Fibroblast of lung (primary cell): ENCODE results near the gene ZNF697. TPM values are rescaled to one million over a fixed set of nuclear protein-coding genes. Genes with fewer than 3 reads are reported as not detected.

ENCODE experiments used
- DNase-seq, 2 donors: peaks; one replicate each; pipeline versions ENCODE4 v3.0.0 to v3.0.0-alpha.2; 2010; ENCODE audit warnings: low read depth in 2 of 2
- H2AFZ ChIP-seq: 2 replicates; pipeline ENCODE4 v1.5.1; 2012; ENCODE audit warnings: low read length, control low read depth, inconsistent platforms
- H3K27ac ChIP-seq: 2 replicates; pipeline ENCODE4 v1.5.1; 2011; ENCODE audit warnings: low read length, control low read depth; ENCODE audit not compliant: insufficient read depth
- H3K27me3 ChIP-seq: 2 replicates; pipeline ENCODE4 v1.5.1; 2011; ENCODE audit warnings: mild to moderate bottlenecking, low read length; ENCODE audit not compliant: control insufficient read depth, insufficient read depth
- H3K36me3 ChIP-seq: 2 replicates; pipeline ENCODE4 v1.5.1; 2011; ENCODE audit warnings: low read length; ENCODE audit not compliant: control insufficient read depth, insufficient read depth
- H3K4me1 ChIP-seq: 2 replicates; pipeline ENCODE4 v1.5.1; 2011; ENCODE audit warnings: low read length; ENCODE audit not compliant: control insufficient read depth, insufficient read depth; ENCODE audit errors: extremely low read depth
- H3K4me2 ChIP-seq: 2 replicates; pipeline ENCODE4 v1.5.1; 2011; ENCODE audit warnings: low read length, control low read depth; ENCODE audit not compliant: insufficient read depth; ENCODE audit errors: extremely low read depth
- H3K4me3 ChIP-seq, 4 experiments: fragments of 200-600 bp in 1 of 4; sonication (generic) in 1 of 4; replicated peaks in 1 of 4; 2 replicates each; pipeline ENCODE4 v1.5.1; 2011 to 2016; ENCODE audit warnings: low read length in 4 of 4, low read depth in 3 of 4, mild to moderate bottlenecking in 3 of 4, control low read depth in 2 of 4, inconsistent platforms in 1 of 4, mixed read lengths in 1 of 4; ENCODE audit not compliant: insufficient read depth in 1 of 4; ENCODE audit errors: control extremely low read depth in 1 of 4
- H3K79me2 ChIP-seq: 2 replicates; pipeline ENCODE4 v1.5.1; 2012; ENCODE audit warnings: mild to moderate bottlenecking, low read length, inconsistent platforms; ENCODE audit not compliant: control insufficient read depth, insufficient read depth
- H3K9ac ChIP-seq: 2 replicates; pipeline ENCODE4 v1.5.1; 2011; ENCODE audit warnings: mild to moderate bottlenecking, low read length, control low read depth; ENCODE audit not compliant: insufficient read depth
- H3K9me3 ChIP-seq: 2 replicates; pipeline ENCODE4 v1.5.1; 2012; ENCODE audit warnings: low read depth, low read length; ENCODE audit not compliant: control insufficient read depth, insufficient read depth
- H4K20me1 ChIP-seq: 2 replicates; pipeline ENCODE4 v1.5.1; 2011; ENCODE audit warnings: low read length; ENCODE audit not compliant: control insufficient read depth, insufficient read depth; ENCODE audit errors: extremely low read depth
- EZH2 ChIP-seq: IDR thresholded peaks from 2 replicates; pipeline ENCODE4 v1.5.1; 2012; ENCODE audit warnings: low read length, control low read depth, mild to moderate bottlenecking; ENCODE audit errors: missing control alignments
- polyA plus RNA-seq, 2 donors: library from polyadenylated mRNA; depleted of rRNA in 1 of 2; stranded (reverse) in 1 of 2; unstranded in 1 of 2; fragments of >200 nt; gene quantifications; 2 replicates each; pipeline ENCODE4 v1.2.1, GENCODE V29; 2011 to 2012; ENCODE audit warnings: missing spikeins in 1 of 2
- total RNA-seq: library from RNA; depleted of rRNA; stranded (reverse); fragments of >200 nt; gene quantifications from 2 replicates; pipeline ENCODE4 v1.2.1, GENCODE V29; 2014
- TF ChIP-seq, protein P1 (sequence below), 2 donors: IDR thresholded peaks in 1 of 2; conservative IDR thresholded peaks in 1 of 2; 1 replicate in 1 of 2; 2 replicates in 1 of 2; pipeline ENCODE4 v1.5.1; 2011 to 2012; ENCODE audit warnings: low read length in 2 of 2, control low read depth in 1 of 2, inconsistent platforms in 1 of 2, low read depth in 1 of 2, mild to moderate bottlenecking in 1 of 2

ZNF697 gene
- total and polyA plus RNA-seq, 2 donors (not counting 1 experiment from before 2014, with no cell fraction given): 9.6 to 23.0 TPM

GRCh38 chr1:119651133-119651532, 3.1 kb upstream of the ZNF697 start:
- Histone ChIP-seq H2AFZ (no peak overlapping the region), H3K27me3 (no peaks in the 10 kb centered on the region), H3K4me3 (no peak overlapping the region), H3K4me2 (no peak overlapping the region), H3K9me3 (no peaks in the 10 kb centered on the region), H3K27ac (no peak overlapping the region), H3K9ac (no peak overlapping the region), H3K79me2 (peaks cover 16% of the 10 kb centered on the region), H4K20me1 (no peaks in the 10 kb centered on the region), H3K36me3 (no peaks in the 10 kb centered on the region), H3K4me1 (peaks cover 12% of the 10 kb centered on the region)
- TF ChIP-seq, protein P1, sequence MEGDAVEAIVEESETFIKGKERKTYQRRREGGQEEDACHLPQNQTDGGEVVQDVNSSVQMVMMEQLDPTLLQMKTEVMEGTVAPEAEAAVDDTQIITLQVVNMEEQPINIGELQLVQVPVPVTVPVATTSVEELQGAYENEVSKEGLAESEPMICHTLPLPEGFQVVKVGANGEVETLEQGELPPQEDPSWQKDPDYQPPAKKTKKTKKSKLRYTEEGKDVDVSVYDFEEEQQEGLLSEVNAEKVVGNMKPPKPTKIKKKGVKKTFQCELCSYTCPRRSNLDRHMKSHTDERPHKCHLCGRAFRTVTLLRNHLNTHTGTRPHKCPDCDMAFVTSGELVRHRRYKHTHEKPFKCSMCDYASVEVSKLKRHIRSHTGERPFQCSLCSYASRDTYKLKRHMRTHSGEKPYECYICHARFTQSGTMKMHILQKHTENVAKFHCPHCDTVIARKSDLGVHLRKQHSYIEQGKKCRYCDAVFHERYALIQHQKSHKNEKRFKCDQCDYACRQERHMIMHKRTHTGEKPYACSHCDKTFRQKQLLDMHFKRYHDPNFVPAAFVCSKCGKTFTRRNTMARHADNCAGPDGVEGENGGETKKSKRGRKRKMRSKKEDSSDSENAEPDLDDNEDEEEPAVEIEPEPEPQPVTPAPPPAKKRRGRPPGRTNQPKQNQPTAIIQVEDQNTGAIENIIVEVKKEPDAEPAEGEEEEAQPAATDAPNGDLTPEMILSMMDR (conservative IDR thresholded peaks at IDR 0.05 in 1 of 2, IDR thresholded peaks at IDR 0.05 in 1 of 2; ENCODE audit: low read depth in 1 of 2, low read length in 2 of 2): no peak
- TF ChIP-seq EZH2: no peak
- no peak for DNase-seq

- Histone ChIP-seq H3K4me3 (peak overlapping the region; percentile 57 to 94 (median 85)), H3K4me2 (peak overlapping the region; percentile 49), H3K27me3 (no peaks in the 10 kb centered on the region), H3K4me1 (peaks cover 13% of the 10 kb centered on the region), H3K27ac (peak overlapping the region; percentile 76), H3K9me3 (no peaks in the 10 kb centered on the region), H2AFZ (no peak overlapping the region), H3K36me3 (no peaks in the 10 kb centered on the region), H4K20me1 (no peaks in the 10 kb centered on the region), H3K9ac (peak overlapping the region; percentile 89), H3K79me2 (peaks cover 39% of the 10 kb centered on the region)
- TF ChIP-seq EZH2: no peak
- TF ChIP-seq, protein P1 (conservative IDR thresholded peaks at IDR 0.05 in 1 of 2, IDR thresholded peaks at IDR 0.05 in 1 of 2; ENCODE audit: low read depth in 1 of 2, low read length in 2 of 2): no peak
- DNase-seq: no peak
Observed at GRCh38 chr1:119648620-119649004, 546 bp upstream of the ZNF697 start.

- peaks cover 15% of the 10 kb centered on the region for H3K4me1 ChIP-seq
- no peaks in the 10 kb centered on the region for H3K27me3 ChIP-seq
- peak overlapping the region; percentile 23 for H2AFZ ChIP-seq
- H3K79me2 ChIP-seq: peaks cover 52% of the 10 kb centered on the region
- H3K9me3 ChIP-seq: no peaks in the 10 kb centered on the region
- peak overlapping the region; percentile 89 for H3K9ac ChIP-seq
- TF ChIP-seq, protein P1 (conservative IDR thresholded peaks at IDR 0.05 in 1 of 2, IDR thresholded peaks at IDR 0.05 in 1 of 2; ENCODE audit: low read depth in 1 of 2, low read length in 2 of 2): no peak
- no peak for TF ChIP-seq EZH2
- H3K4me2 ChIP-seq: peak overlapping the region; percentile 73
- peak overlapping the region; percentile 90 for H3K27ac ChIP-seq
- no peak for DNase-seq
- H4K20me1 ChIP-seq: peaks cover 2% of the 10 kb centered on the region
- no peaks in the 10 kb centered on the region for H3K36me3 ChIP-seq
- H3K4me3 ChIP-seq: peak overlapping the region; percentile 80 to 94 (median 88)
Observed at GRCh38 chr1:119647228-119647733, 785 bp downstream of the ZNF697 start.
